ENCODE measurements around the gene FAM120A. TPM values are rescaled to one million over a fixed set of nuclear protein-coding genes. Genes with fewer than 3 reads are reported as not detected.

Gene FAM120A
- total RNA-seq, 2 donors from 2014 or later = 86.3 to 90.6 TPM

GRCh38 chr9:93606187-93606586, 154.7 kb downstream of the FAM120A start:
- Histone ChIP-seq H3K4me3 (no peak overlapping the region), H3K9me3 (no peaks in the 10 kb centered on the region), H3K4me1 (replicated peaks) (no peaks in the 10 kb centered on the region), H3K27ac (no peak overlapping the region), H3K36me3 (no peaks in the 10 kb centered on the region), H3K27me3 (replicated peaks; ENCODE audit: insufficient read depth) (no peaks in the 10 kb centered on the region)
- WGBS = 93% methylated on average over 3 of the region's 3 CpGs
- no peak for DNase-seq (ENCODE audit: low spot score)
- no peak for TF ChIP-seq CTCF (IDR thresholded peaks at IDR 0.05)
- TF ChIP-seq POLR2AphosphoS5 (IDR thresholded peaks at IDR 0.05) = no peak
- TF ChIP-seq POLR2A (IDR thresholded peaks at IDR 0.05) = no peak
- intact Hi-C loops (cut with DNase I) = no loop called here

- no peak for DNase-seq (ENCODE audit: low spot score)
- no peaks in the 10 kb centered on the region for H3K36me3 ChIP-seq
- no peaks in the 10 kb centered on the region for H3K4me1 ChIP-seq (replicated peaks)
- no peak for TF ChIP-seq CTCF (IDR thresholded peaks at IDR 0.05)
- no peak for TF ChIP-seq POLR2A (IDR thresholded peaks at IDR 0.05)
- TF ChIP-seq POLR2AphosphoS5 (IDR thresholded peaks at IDR 0.05) = no peak
- no peaks in the 10 kb centered on the region for H3K9me3 ChIP-seq
- intact Hi-C loops (cut with DNase I) = no loop called here
- WGBS = 98% methylated on average over 1 of the region's 1 CpG
- H3K4me3 ChIP-seq = no peak overlapping the region
- no peak overlapping the region for H3K27ac ChIP-seq
- no peaks in the 10 kb centered on the region for H3K27me3 ChIP-seq (replicated peaks; ENCODE audit: insufficient read depth)
Measured at GRCh38 chr9:93610206-93610605, 158.7 kb downstream of the FAM120A start.

- no peak for DNase-seq (ENCODE audit: low spot score)
- Histone ChIP-seq H3K9me3 (no peaks in the 10 kb centered on the region), H3K4me3 (no peak overlapping the region), H3K27ac (no peak overlapping the region), H3K36me3 (no peaks in the 10 kb centered on the region), H3K27me3 (replicated peaks; ENCODE audit: insufficient read depth) (no peaks in the 10 kb centered on the region), H3K4me1 (replicated peaks) (no peaks in the 10 kb centered on the region)
- no peak for TF ChIP-seq CTCF (IDR thresholded peaks at IDR 0.05)
- intact Hi-C loops (cut with DNase I) = no loop called here
- 26% methylated on average over 2 of the region's 2 CpGs for WGBS
Measured at GRCh38 chr9:93612052-93612795, 160.7 kb downstream of the FAM120A start.

- intact Hi-C loops (cut with DNase I) = no loop called here
- no peak for TF ChIP-seq POLR2A (IDR thresholded peaks at IDR 0.05)
- no peak for TF ChIP-seq POLR2AphosphoS5 (IDR thresholded peaks at IDR 0.05)
- TF ChIP-seq CTCF (IDR thresholded peaks at IDR 0.05) = no peak
- Histone ChIP-seq H3K9me3 (no peaks in the 10 kb centered on the region), H3K4me1 (replicated peaks) (no peaks in the 10 kb centered on the region), H3K27ac (no peak overlapping the region), H3K27me3 (replicated peaks; ENCODE audit: insufficient read depth) (no peaks in the 10 kb centered on the region), H3K4me3 (no peak overlapping the region), H3K36me3 (no peaks in the 10 kb centered on the region)
- WGBS = 20% methylated on average over 5 of the region's 5 CpGs
- no peak for DNase-seq (ENCODE audit: low spot score)
Measured at GRCh38 chr9:93612796-93613154, 161.3 kb downstream of the FAM120A start.

- Histone ChIP-seq H3K27ac (no peak overlapping the region), H3K9me3 (no peaks in the 10 kb centered on the region), H3K27me3 (replicated peaks; ENCODE audit: insufficient read depth) (no peaks in the 10 kb centered on the region), H3K36me3 (no peaks in the 10 kb centered on the region), H3K4me3 (no peak overlapping the region), H3K4me1 (replicated peaks) (no peaks in the 10 kb centered on the region)
- WGBS = 82% methylated on average over 5 of the region's 5 CpGs
- no peak for TF ChIP-seq CTCF (IDR thresholded peaks at IDR 0.05)
- TF ChIP-seq POLR2AphosphoS5 (IDR thresholded peaks at IDR 0.05) = no peak
- no peak for TF ChIP-seq POLR2A (IDR thresholded peaks at IDR 0.05)
- no peak for DNase-seq (ENCODE audit: low spot score)
- intact Hi-C loops (cut with DNase I) = no loop called here
Measured at GRCh38 chr9:93613174-93613573, 161.7 kb downstream of the FAM120A start.

All from prostate gland (tissue), 2 donors.